ENCODE results near the gene PACSIN2.

GRCh38 chr22:43009444-43009843 is 5.5 kb downstream of the PACSIN2 start:
- no peak for TF ChIP-seq SIN3A (IDR thresholded peaks at IDR 0.05; ENCODE audit: borderline replicate concordance, insufficient read depth, low read depth, low read length)
- TF ChIP-seq, protein P1, sequence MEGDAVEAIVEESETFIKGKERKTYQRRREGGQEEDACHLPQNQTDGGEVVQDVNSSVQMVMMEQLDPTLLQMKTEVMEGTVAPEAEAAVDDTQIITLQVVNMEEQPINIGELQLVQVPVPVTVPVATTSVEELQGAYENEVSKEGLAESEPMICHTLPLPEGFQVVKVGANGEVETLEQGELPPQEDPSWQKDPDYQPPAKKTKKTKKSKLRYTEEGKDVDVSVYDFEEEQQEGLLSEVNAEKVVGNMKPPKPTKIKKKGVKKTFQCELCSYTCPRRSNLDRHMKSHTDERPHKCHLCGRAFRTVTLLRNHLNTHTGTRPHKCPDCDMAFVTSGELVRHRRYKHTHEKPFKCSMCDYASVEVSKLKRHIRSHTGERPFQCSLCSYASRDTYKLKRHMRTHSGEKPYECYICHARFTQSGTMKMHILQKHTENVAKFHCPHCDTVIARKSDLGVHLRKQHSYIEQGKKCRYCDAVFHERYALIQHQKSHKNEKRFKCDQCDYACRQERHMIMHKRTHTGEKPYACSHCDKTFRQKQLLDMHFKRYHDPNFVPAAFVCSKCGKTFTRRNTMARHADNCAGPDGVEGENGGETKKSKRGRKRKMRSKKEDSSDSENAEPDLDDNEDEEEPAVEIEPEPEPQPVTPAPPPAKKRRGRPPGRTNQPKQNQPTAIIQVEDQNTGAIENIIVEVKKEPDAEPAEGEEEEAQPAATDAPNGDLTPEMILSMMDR (IDR thresholded peaks at IDR 0.05): no peak
- TF ChIP-seq REST (IDR thresholded peaks at IDR 0.05; ENCODE audit: insufficient read depth in 1 of 2, low read depth in 2 of 2, low read length in 1 of 2): no peak
- no peak for TF ChIP-seq POLR2AphosphoS5 (IDR thresholded peaks at IDR 0.05; ENCODE audit: low read depth, low read length)
- no peak for TF ChIP-seq TCF7L2 (IDR thresholded peaks at IDR 0.05; ENCODE audit: low read depth, low read length)
